ENCODE measurements around the gene P2RX2.

- TF ChIP-seq, protein P1, sequence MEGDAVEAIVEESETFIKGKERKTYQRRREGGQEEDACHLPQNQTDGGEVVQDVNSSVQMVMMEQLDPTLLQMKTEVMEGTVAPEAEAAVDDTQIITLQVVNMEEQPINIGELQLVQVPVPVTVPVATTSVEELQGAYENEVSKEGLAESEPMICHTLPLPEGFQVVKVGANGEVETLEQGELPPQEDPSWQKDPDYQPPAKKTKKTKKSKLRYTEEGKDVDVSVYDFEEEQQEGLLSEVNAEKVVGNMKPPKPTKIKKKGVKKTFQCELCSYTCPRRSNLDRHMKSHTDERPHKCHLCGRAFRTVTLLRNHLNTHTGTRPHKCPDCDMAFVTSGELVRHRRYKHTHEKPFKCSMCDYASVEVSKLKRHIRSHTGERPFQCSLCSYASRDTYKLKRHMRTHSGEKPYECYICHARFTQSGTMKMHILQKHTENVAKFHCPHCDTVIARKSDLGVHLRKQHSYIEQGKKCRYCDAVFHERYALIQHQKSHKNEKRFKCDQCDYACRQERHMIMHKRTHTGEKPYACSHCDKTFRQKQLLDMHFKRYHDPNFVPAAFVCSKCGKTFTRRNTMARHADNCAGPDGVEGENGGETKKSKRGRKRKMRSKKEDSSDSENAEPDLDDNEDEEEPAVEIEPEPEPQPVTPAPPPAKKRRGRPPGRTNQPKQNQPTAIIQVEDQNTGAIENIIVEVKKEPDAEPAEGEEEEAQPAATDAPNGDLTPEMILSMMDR (IDR thresholded peaks at IDR 0.05): no peak
- TF ChIP-seq POLR2AphosphoS5 (IDR thresholded peaks at IDR 0.05; ENCODE audit: insufficient read depth in 1 of 2, low read depth in 1 of 2): no peak
These were observed 14.4 kb upstream of the P2RX2 start for GRCh38 chr12:132604151-132604618.
